Heart left ventricle (tissue), 16 donors: ENCODE measurements around the gene FAM83B. TPM values are rescaled to one million over a fixed set of nuclear protein-coding genes. Genes with fewer than 3 reads are reported as not detected.

Experiments
- ATAC-seq, 4 donors: fragments of 200-7000 bp; cut with Tn5 transposase; one replicate each; pipeline ENCODE4 v1.9.1; 2020 to 2022; ENCODE audit warnings: moderate library complexity in 4 of 4, mild to moderate bottlenecking in 3 of 4, moderate number of reproducible peaks in 1 of 4
- DNase-seq, 5 donors: peaks; one replicate each; pipeline ENCODE4 v3.0.0-alpha.2; 2020
- H3K27ac ChIP-seq, 12 donors: fragments of 200-600 bp; sonication (generic) in 4 of 12; one replicate each; pipeline versions ENCODE4 v1.5.0 to v1.8.0; 2016 to 2022; ENCODE audit warnings: mild to moderate bottlenecking in 2 of 12
- H3K27me3 ChIP-seq, 9 donors: fragments of 200-600 bp; sonication (generic) in 2 of 9; one replicate each; pipeline versions ENCODE4 v1.5.1 to v1.8.0; 2016 to 2022; ENCODE audit warnings: mild to moderate bottlenecking in 3 of 9
- H3K36me3 ChIP-seq, 9 donors: fragments of 200-600 bp; sonication (generic) in 2 of 9; one replicate each; pipeline versions ENCODE4 v1.5.0 to v1.8.0; 2018 to 2022; ENCODE audit warnings: mild to moderate bottlenecking in 2 of 9
- H3K4me1 ChIP-seq, 12 donors: fragments of 200-600 bp; sonication (generic) in 4 of 12; one replicate each; pipeline versions ENCODE4 v1.5.0 to v1.8.0; 2016 to 2022; ENCODE audit warnings: mild to moderate bottlenecking in 3 of 12
- H3K4me3 ChIP-seq, 12 donors: fragments of 200-600 bp; sonication (generic) in 4 of 12; one replicate each; pipeline versions ENCODE4 v1.5.0 to v1.8.0; 2017 to 2022; ENCODE audit warnings: mild to moderate bottlenecking in 9 of 12, moderate library complexity in 4 of 12
- H3K9me3 ChIP-seq, 12 donors: fragments of 200-600 bp; sonication (generic) in 4 of 12; one replicate each; pipeline versions ENCODE4 v1.5.0 to v1.8.0; 2016 to 2022; ENCODE audit warnings: mild to moderate bottlenecking in 1 of 12
- POLR2A ChIP-seq, 2 donors: fragments of 450-650 bp; IDR thresholded peaks; one replicate each; pipeline ENCODE4 v1.6.1; 2017; ENCODE audit warnings: antibody characterized with exemption in 2 of 2, mild to moderate bottlenecking in 2 of 2, moderate library complexity in 2 of 2
- WGBS, 4 donors: extraction: QIAGEN DNeasy Blood & Tissue Kit in 2 of 4; methylation state at CpG; one replicate each; pipeline versions ENCODE4 v1.1.5 to v1.1.7; 2013 to 2018; 5-methylcytosine and 5-hydroxymethylcytosine counted together
- intact Hi-C, 10 donors: fragments of 100-400 bp; cut with DNase I; formaldehyde crosslinking; loops; one replicate each; pipeline versions ENCODE4 v1.11.1 to v1.14.2; 2022
- polyA plus RNA-seq, 2 donors: library from polyadenylated mRNA; stranded (reverse); fragments of 200-250 nt; gene quantifications; one replicate each; pipeline ENCODE4 v1.2.3, GENCODE V29; 2013
- total RNA-seq, 9 donors: library from RNA; depleted of rRNA in 2 of 9; stranded (reverse); fragments of >200 nt in 2 of 9; fragmentation: NEBNext Ultra II Directional in 3 of 9; extraction: Animal tissue kit (Norgen Biotek cat#: 25700) in 3 of 9; gene quantifications; one replicate each; pipeline versions ENCODE4 v1.1.0 to v1.2.4, GENCODE V29; 2016 to 2023
- TF ChIP-seq, protein P1 (sequence below), 12 donors: fragments of 200-600 bp; sonication (generic) in 4 of 12; IDR thresholded peaks; one replicate each; pipeline versions ENCODE4 v1.5.0 to v1.8.0; 2018 to 2022; ENCODE audit warnings: antibody characterized with exemption in 12 of 12, mild to moderate bottlenecking in 5 of 12
- donor health status: ischemic (EF 13 %, LVEDD 7.1; RV severe dilation, severe dysfunction).
- donor health status: healthy with polysubstance abuse.
- donor health status: DM: no; HTN: yes; CAD: no.
- donor health status: DM: no; HTN: no; CAD: no.
- donor health status: ischemic (EF 25% LVEDD 6.9; RV normal size, moderate dysfunction).
- donor health status: ischemic (EF 25% LVEDD 5.7; RV mildly dilated, moderate dysfunction).
- donor health status: healthy.
- donor health status: DM: yes; HTN: yes; CAD: no.
- donor health status: ischemic (EF 35%, LVEDD 5.7; RV mildly dilated, moderate dysfunction).
- donor health status: nonischemic (EF 11% LVEDD 7.7; RV severe dilation, severe dysfunction).
- donor health status: DM: yes; HTN: yes; CAD: no.
- donor health status: PGD.
- donor health status: ischemic (EF 29% LVEDD 5.4; RV normal size, mild dysfunction).
- donor health status: nonischemic (EF 23%, LVEDD 6.1; RV moderate dilation, normal function).

The FAM83B gene
- total and polyA plus RNA-seq, 11 donors = 0.03 to 1.1 (median 0.29) TPM; not detected in 1

DNA sequence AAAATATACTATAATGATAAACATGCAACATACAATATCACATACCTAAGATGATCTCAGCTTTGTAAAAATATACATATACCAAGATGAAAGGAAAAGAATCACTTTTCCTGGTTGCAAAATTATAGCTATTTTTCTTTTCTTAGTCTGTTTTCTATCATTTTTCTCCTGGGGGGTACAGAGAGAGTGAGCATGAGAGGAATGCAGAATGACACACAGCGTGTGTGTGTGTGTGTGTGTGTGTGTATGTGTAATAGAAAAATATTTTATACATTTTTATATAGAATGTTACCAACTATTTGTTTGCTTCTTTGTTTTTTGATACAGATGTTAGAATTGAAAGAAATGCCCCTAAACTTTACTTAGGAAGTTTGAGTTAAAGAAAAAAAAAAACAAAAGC, 64.3 kb downstream of the FAM83B start:
- ATAC-seq = no peak
- no peaks in the 10 kb centered on the region for H3K9me3 ChIP-seq
- no peak overlapping the region for H3K4me3 ChIP-seq
- H3K36me3 ChIP-seq = no peaks in the 10 kb centered on the region
- intact Hi-C loops = no loop called here
- WGBS, 4 donors = 25 to 46% (median 34%) methylated on average over 1 of the region's 1 CpG
- H3K4me1 ChIP-seq = no peaks in the 10 kb centered on the region
- DNase-seq = no peak
- H3K27ac ChIP-seq = no peak overlapping the region
- no peaks in the 10 kb centered on the region for H3K27me3 ChIP-seq
- TF ChIP-seq, protein P1, sequence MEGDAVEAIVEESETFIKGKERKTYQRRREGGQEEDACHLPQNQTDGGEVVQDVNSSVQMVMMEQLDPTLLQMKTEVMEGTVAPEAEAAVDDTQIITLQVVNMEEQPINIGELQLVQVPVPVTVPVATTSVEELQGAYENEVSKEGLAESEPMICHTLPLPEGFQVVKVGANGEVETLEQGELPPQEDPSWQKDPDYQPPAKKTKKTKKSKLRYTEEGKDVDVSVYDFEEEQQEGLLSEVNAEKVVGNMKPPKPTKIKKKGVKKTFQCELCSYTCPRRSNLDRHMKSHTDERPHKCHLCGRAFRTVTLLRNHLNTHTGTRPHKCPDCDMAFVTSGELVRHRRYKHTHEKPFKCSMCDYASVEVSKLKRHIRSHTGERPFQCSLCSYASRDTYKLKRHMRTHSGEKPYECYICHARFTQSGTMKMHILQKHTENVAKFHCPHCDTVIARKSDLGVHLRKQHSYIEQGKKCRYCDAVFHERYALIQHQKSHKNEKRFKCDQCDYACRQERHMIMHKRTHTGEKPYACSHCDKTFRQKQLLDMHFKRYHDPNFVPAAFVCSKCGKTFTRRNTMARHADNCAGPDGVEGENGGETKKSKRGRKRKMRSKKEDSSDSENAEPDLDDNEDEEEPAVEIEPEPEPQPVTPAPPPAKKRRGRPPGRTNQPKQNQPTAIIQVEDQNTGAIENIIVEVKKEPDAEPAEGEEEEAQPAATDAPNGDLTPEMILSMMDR (IDR thresholded peaks at IDR 0.05) = no peak
- no peak for TF ChIP-seq POLR2A (IDR thresholded peaks at IDR 0.05)

DNA sequence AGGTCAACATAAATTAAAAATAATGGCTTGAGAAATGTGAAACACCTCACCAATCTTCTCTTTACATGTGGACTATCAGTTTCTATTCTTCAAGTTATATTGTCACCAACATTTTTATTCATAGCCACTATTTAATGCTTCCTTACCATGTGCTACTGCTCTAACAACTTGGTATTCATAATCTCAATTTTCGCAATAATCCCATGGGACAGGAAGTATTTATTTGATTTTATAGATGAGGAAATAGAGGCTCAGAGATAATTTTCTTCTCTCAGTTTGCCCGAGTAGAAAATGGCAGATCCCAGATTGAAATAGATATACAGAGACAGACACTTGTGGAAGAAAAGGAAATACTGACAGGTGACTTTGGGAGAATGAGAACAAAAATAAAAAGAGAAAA, 66.6 kb downstream of the FAM83B start:
- H3K27me3 ChIP-seq = no peaks in the 10 kb centered on the region
- no peaks in the 10 kb centered on the region for H3K4me1 ChIP-seq
- intact Hi-C loops = no loop called here
- H3K36me3 ChIP-seq = no peaks in the 10 kb centered on the region
- no peaks in the 10 kb centered on the region for H3K9me3 ChIP-seq
- no peak overlapping the region for H3K27ac ChIP-seq
- ATAC-seq (no peak), DNase-seq (no peak)
- TF ChIP-seq, protein P1 (IDR thresholded peaks at IDR 0.05) = no peak
- WGBS, 4 donors = 58 to 74% (median 64%) methylated on average over 2 of the region's 2 CpGs
- no peak overlapping the region for H3K4me3 ChIP-seq

- no peaks in the 10 kb centered on the region for H3K27me3 ChIP-seq
- H3K9me3 ChIP-seq = no peaks in the 10 kb centered on the region
- ATAC-seq (no peak), DNase-seq (no peak)
- H3K4me3 ChIP-seq = no peak overlapping the region
- TF ChIP-seq POLR2A (IDR thresholded peaks at IDR 0.05) = no peak
- TF ChIP-seq, protein P1 (IDR thresholded peaks at IDR 0.05) = no peak
- H3K27ac ChIP-seq = no peak overlapping the region
- no peaks in the 10 kb centered on the region for H3K36me3 ChIP-seq
- intact Hi-C loops = no loop called here
- H3K4me1 ChIP-seq = no peaks in the 10 kb centered on the region
These were observed 70.3 kb downstream of the FAM83B start for GRCh38 chr6:54916858-54917257.

DNA sequence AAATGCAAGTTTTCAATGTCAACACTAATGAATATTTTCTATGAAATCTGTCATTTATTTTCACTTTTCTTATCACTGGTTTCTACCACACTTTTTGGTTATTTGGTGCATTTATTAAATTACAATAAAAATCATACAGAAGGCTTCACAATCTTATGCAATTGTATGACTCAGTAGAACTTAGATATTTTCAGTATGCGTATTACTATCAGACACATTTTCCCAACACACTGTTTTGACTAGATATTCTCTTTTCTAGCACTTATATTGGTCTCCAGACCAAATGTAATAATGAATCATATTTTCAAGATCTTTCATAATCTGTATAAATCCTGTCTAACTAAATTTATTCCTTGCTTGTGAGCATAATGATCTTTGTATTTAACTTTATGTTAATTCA, 74.1 kb downstream of the FAM83B start:
- intact Hi-C loops = no loop called here
- no peaks in the 10 kb centered on the region for H3K9me3 ChIP-seq
- no peak for ATAC-seq
- H3K4me3 ChIP-seq = no peak overlapping the region
- WGBS, 4 donors = 87 to 92% (median 90%) methylated on average over 1 of the region's 1 CpG
- TF ChIP-seq, protein P1 (IDR thresholded peaks at IDR 0.05) = no peak
- no peak for TF ChIP-seq POLR2A (IDR thresholded peaks at IDR 0.05)
- H3K27me3 ChIP-seq = no peaks in the 10 kb centered on the region
- no peak for DNase-seq
- no peak overlapping the region for H3K27ac ChIP-seq
- no peaks in the 10 kb centered on the region for H3K36me3 ChIP-seq
- H3K4me1 ChIP-seq = no peaks in the 10 kb centered on the region
